HFFc6 (cell line): ENCODE measurements around the gene EML4. TPM values are rescaled to one million over a fixed set of nuclear protein-coding genes. Genes with fewer than 3 reads are reported as not detected.
A peak's percentile ranks its signal among the peaks of the same experiment; 100 is the strongest.

Source experiments
- DNase-seq: peaks from one replicate; pipeline ENCODE4 v3.0.0-alpha.2; 2018
- H3K27ac Mint-ChIP-seq: 2 replicates; pipeline ENCODE4 v1.8.0; 2020; ENCODE audit warnings: mild to moderate bottlenecking, mixed read lengths
- H3K27me3 Mint-ChIP-seq: 2 replicates; pipeline ENCODE4 v1.8.0; 2021; ENCODE audit warnings: mild to moderate bottlenecking, moderate library complexity, mixed read lengths; ENCODE audit not compliant: insufficient read depth
- H3K36me3 Mint-ChIP-seq: 2 replicates; pipeline ENCODE4 v1.8.0; 2021; ENCODE audit warnings: low read depth, mixed read lengths
- H3K4me1 Mint-ChIP-seq: 2 replicates; pipeline ENCODE4 v1.8.0; 2020; ENCODE audit warnings: low read depth, mixed read lengths
- H3K4me3 Mint-ChIP-seq: 2 replicates; pipeline ENCODE4 v1.8.0; 2020; ENCODE audit warnings: mild to moderate bottlenecking, moderate library complexity, mixed read lengths
- H3K9me3 Mint-ChIP-seq: 2 replicates; pipeline ENCODE4 v1.8.0; 2020; ENCODE audit warnings: mild to moderate bottlenecking, mixed read lengths
- total RNA-seq, 6 experiments: library from RNA; stranded (reverse); fragmentation: NEBNext Ultra II Directional; extraction: Animal tissue kit (Norgen Biotek cat#: 25700); gene quantifications; 2 replicates in 1 of 6; 3 replicates in 5 of 6; pipeline ENCODE4 v1.2.3, GENCODE V29; 2021
- TF ChIP-seq, protein P1 (sequence below): fragments of 200-600 bp; sonication (generic); IDR thresholded peaks from 2 replicates; pipeline ENCODE4 v1.5.0; 2021; ENCODE audit warnings: antibody characterized with exemption, mild to moderate bottlenecking

Gene EML4
- total RNA-seq, 6 experiments from 2014 or later, result 31.7 to 35.8 (median 33.6) TPM

DNA sequence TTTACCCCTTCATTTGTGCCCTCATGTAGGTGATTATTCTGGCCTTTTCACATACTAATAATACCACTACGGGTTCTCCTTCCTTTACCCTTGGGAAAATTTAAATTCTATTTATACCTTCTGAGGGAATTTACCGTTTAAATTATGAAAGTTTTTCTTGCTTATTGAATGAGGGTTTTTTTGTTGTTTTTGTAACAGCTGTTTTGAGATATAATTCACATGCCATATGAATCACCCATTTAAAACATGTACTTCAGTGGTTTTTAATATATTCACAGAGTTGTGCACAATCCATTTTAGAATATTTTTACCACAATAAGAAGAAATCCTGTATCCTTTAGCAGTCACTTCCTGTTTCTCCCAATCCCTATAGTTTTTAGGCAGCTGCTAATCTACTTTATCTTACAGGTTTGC lies 54.7 kb downstream of the EML4 start:
- peak overlapping the region; percentile 24 for H3K4me3 Mint-ChIP-seq

DNA sequence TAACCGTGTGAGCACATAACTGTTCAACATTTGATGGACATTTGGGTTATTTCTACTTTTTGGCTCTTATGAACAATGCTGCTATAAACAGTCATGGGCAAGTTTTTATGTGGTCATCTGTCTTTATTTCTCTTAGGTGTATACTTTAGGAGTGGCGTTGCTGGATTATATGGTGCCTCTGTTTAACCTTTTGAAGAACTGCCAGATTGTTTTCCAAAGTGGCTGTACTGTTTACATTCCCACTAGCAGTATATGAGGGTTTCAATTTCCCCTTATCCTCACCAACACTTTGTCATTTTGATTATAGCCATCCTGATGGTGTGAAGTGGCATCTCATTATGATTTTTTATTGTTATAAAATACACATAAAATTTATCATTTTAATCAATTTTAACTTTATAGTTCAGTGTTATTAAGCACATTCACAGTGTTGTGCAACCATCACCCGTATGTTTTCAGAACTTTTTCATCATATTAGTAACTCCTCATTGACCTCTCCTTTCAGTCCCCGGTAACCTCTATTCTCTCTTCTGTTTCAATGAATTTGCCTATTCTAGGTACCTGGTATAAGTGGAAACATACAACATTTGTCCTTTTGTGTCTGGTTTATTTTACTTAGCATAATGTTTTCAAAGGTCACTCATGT lies 55.4 kb downstream of the EML4 start:
- Mint-ChIP-seq H3K4me3 (peak overlapping the region; percentile 24; the same call in 1 of the 2 replicates), H3K27ac (peak overlapping the region; percentile 51; the same call in 1 of the 2 replicates), H3K27me3 (no peaks in the 10 kb centered on the region), H3K4me1 (peaks cover 37% of the 10 kb centered on the region), H3K9me3 (no peaks in the 10 kb centered on the region), H3K36me3 (peaks cover 4% of the 10 kb centered on the region; the same call in 1 of the 2 replicates)
- TF ChIP-seq, protein P1, sequence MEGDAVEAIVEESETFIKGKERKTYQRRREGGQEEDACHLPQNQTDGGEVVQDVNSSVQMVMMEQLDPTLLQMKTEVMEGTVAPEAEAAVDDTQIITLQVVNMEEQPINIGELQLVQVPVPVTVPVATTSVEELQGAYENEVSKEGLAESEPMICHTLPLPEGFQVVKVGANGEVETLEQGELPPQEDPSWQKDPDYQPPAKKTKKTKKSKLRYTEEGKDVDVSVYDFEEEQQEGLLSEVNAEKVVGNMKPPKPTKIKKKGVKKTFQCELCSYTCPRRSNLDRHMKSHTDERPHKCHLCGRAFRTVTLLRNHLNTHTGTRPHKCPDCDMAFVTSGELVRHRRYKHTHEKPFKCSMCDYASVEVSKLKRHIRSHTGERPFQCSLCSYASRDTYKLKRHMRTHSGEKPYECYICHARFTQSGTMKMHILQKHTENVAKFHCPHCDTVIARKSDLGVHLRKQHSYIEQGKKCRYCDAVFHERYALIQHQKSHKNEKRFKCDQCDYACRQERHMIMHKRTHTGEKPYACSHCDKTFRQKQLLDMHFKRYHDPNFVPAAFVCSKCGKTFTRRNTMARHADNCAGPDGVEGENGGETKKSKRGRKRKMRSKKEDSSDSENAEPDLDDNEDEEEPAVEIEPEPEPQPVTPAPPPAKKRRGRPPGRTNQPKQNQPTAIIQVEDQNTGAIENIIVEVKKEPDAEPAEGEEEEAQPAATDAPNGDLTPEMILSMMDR, result no peak
- no peak for DNase-seq

More for the DNA sequence above, 54.7 kb downstream of the EML4 start:
- Mint-ChIP-seq H3K4me1 (peaks cover 38% of the 10 kb centered on the region), H3K27ac (peak overlapping the region; percentile 51), H3K27me3 (no peaks in the 10 kb centered on the region), H3K9me3 (no peaks in the 10 kb centered on the region), H3K36me3 (peaks cover 4% of the 10 kb centered on the region; the same call in 1 of the 2 replicates)
- TF ChIP-seq, protein P1, result no peak
- peak; percentile 15 for DNase-seq

DNA sequence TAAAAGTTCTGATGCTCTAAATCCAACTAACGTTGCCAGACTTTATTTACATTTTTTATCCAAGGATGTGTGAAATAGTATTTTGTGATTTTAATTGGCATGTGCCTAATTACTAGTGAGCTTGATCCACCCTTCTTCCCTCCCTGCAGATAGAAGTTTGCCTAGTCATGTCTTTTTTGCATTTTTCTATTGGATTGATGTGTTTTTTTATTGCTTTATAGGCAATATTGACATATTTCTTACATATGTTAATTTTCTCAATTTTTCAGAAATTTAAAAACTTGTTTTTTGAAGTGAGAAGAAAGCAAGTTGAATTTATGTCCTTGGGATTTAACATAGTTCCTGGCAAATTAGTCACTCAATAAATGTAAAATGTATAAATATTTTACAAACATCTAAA lies 56.4 kb downstream of the EML4 start:
- Mint-ChIP-seq H3K36me3 (peaks cover 4% of the 10 kb centered on the region; the same call in 1 of the 2 replicates), H3K27me3 (no peaks in the 10 kb centered on the region), H3K9me3 (no peaks in the 10 kb centered on the region), H3K4me1 (peaks cover 37% of the 10 kb centered on the region), H3K27ac (no peak overlapping the region), H3K4me3 (no peak overlapping the region)
- no peak for DNase-seq
- TF ChIP-seq, protein P1, result no peak

- Mint-ChIP-seq H3K27ac (no peak overlapping the region), H3K36me3 (peaks cover 4% of the 10 kb centered on the region; the same call in 1 of the 2 replicates), H3K27me3 (no peaks in the 10 kb centered on the region), H3K9me3 (no peaks in the 10 kb centered on the region), H3K4me3 (no peak overlapping the region), H3K4me1 (peaks cover 35% of the 10 kb centered on the region)
- DNase-seq, result no peak
- TF ChIP-seq, protein P1, result no peak
Observed at GRCh38 chr2:42227491-42227890, 58.3 kb downstream of the EML4 start.

DNA sequence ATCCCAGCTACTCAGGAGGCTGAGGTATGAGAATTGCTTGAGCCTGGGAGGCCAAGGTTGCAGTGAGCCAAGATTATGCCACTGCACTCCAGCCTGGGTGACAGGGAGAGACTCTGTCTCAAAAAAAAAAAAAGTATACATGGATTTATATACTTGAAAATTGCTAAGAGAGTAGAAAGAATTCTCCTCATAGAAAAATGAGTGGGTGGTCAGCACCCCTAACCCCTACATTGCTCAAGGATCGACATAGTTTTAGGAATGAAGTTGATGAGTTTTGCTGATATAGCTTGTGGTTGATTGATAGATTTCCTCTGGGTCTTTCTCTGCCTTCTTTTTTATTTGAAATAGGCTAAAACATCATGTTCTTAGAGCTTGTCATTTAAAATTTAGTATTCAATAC lies 58.9 kb downstream of the EML4 start:
- H3K27ac Mint-ChIP-seq, result no peak overlapping the region
- no peaks in the 10 kb centered on the region for H3K27me3 Mint-ChIP-seq
- H3K4me1 Mint-ChIP-seq, result peaks cover 29% of the 10 kb centered on the region
- TF ChIP-seq, protein P1, result no peak
- no peak overlapping the region for H3K4me3 Mint-ChIP-seq
- peaks cover 1% of the 10 kb centered on the region; the same call in 1 of the 2 replicates for H3K36me3 Mint-ChIP-seq
- DNase-seq, result no peak
- no peaks in the 10 kb centered on the region for H3K9me3 Mint-ChIP-seq
